Measurements from ENCODE around the gene AKAP10. TPM values are rescaled to one million over a fixed set of nuclear protein-coding genes. Genes with fewer than 3 reads are reported as not detected.
"Not testable (repeated sequence)": the region's sequence is repeated elsewhere in the genome, so short reads cannot be mapped to it uniquely, and the experiment has no call there.

Gene AKAP10
- total and polyA plus RNA-seq, 2 of the 4 experiments (the other 2 are of a cell fraction), result 12.7 to 18.6 TPM

DNA sequence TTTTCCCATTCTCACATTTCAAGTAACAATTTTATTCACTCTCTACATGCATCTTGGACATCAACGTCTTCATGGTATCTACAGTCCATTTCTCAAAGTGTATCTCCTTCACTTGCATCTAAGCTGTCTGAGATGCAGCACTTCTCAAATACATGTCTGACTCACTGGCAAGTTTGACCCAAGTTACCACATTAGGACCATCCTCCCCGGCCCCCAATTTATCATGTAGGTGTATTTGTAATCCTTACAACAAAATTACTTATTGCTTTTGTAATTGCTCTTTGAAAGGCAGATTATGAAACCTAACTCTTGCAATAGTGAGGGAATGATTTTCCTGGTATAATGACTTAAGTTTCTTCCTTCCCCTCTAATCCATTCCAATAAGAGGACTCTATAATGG lies 80.9 kb downstream of the AKAP10 start:
- H2BK15ac ChIP-seq (ENCODE audit: low read depth, low read length), result no peak overlapping the region
- WGBS, 2 experiments (ENCODE audit: extremely low coverage in 2 of 2, insufficient read length in 1 of 2), result no CpG with 5 or more reads among the region's 2 CpGs
- H3K4ac ChIP-seq (ENCODE audit: low read depth, low read length), result no peak overlapping the region
- H2BK20ac ChIP-seq (ENCODE audit: low read depth, low read length), result no peak overlapping the region
- no peak overlapping the region for H3K14ac ChIP-seq (replicated peaks; ENCODE audit: low read depth, low read length)
- no peak overlapping the region for H4K5ac ChIP-seq (ENCODE audit: low read depth, low read length)
- no peak overlapping the region for H4K8ac ChIP-seq (ENCODE audit: low read depth in 2 of 2, low read length in 2 of 2)
- no peaks in the 10 kb centered on the region for H3K27me3 ChIP-seq (ENCODE audit: control insufficient read depth, insufficient read depth, low read length)
- peaks cover 5% of the 10 kb centered on the region; the same call in 1 of the 2 replicates for H4K20me1 ChIP-seq (ENCODE audit: insufficient read depth, low read length)
- H3K36me3 ChIP-seq (ENCODE audit: control insufficient read depth, insufficient read depth, low read length), result peaks cover 4% of the 10 kb centered on the region; the same call in 1 of the 2 replicates
- H3K9ac ChIP-seq (ENCODE audit: low read depth, low read length), result no peak overlapping the region
- no peak overlapping the region for H2AK9ac ChIP-seq (replicated peaks; ENCODE audit: low read depth, low read length, poor library complexity)
- ChIA-PET POLR2A (ENCODE audit: unreplicated experiment) (no interaction called here), CTCF (no interaction called here)
- dilution Hi-C loops (cut with HindIII; ENCODE audit: low sequenced_read_pairs, unreplicated experiment), result no loop called here
- H2BK120ac ChIP-seq (ENCODE audit: low read depth, low read length), result no peak overlapping the region
- no peak overlapping the region for H4K91ac ChIP-seq (ENCODE audit: insufficient read depth, low read depth, low read length)
- no peak overlapping the region for H2AK5ac ChIP-seq (ENCODE audit: low read depth, low read length)
- H3K9me1 ChIP-seq (ENCODE audit: insufficient read depth, low read length), result peaks cover 14% of the 10 kb centered on the region
- no TSS peak for BruUV-seq (replicated peaks)
- H2BK5ac ChIP-seq (ENCODE audit: low read depth, low read length, poor library complexity, severe bottlenecking), result no peak overlapping the region
- no peak for TF ChIP-seq FOS (IDR thresholded peaks at IDR 0.05; ENCODE audit: low read depth, low read length)
- TF ChIP-seq RCOR1 (IDR thresholded peaks at IDR 0.05; ENCODE audit: insufficient replicate concordance, low read length), result no peak
- TF ChIP-seq ELK1 (IDR thresholded peaks at IDR 0.05; ENCODE audit: borderline replicate concordance, low read depth, low read length), result no peak
- no peak for TF ChIP-seq CHD1 (IDR thresholded peaks at IDR 0.05; ENCODE audit: low read depth, low read length)
- TF ChIP-seq, protein P1, sequence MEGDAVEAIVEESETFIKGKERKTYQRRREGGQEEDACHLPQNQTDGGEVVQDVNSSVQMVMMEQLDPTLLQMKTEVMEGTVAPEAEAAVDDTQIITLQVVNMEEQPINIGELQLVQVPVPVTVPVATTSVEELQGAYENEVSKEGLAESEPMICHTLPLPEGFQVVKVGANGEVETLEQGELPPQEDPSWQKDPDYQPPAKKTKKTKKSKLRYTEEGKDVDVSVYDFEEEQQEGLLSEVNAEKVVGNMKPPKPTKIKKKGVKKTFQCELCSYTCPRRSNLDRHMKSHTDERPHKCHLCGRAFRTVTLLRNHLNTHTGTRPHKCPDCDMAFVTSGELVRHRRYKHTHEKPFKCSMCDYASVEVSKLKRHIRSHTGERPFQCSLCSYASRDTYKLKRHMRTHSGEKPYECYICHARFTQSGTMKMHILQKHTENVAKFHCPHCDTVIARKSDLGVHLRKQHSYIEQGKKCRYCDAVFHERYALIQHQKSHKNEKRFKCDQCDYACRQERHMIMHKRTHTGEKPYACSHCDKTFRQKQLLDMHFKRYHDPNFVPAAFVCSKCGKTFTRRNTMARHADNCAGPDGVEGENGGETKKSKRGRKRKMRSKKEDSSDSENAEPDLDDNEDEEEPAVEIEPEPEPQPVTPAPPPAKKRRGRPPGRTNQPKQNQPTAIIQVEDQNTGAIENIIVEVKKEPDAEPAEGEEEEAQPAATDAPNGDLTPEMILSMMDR (conservative IDR thresholded peaks at IDR 0.05; ENCODE audit: low read depth, low read length), result no peak
- no peak for TF ChIP-seq MAFK (IDR thresholded peaks at IDR 0.05; ENCODE audit: low read depth, low read length)
- H3K27ac ChIP-seq (ENCODE audit: insufficient read depth, low read length), result no peak overlapping the region
- H3K79me1 ChIP-seq (ENCODE audit: low read depth in 1 of 2, low read length in 2 of 2), result 0 out of 4 replicates have a peak, but pooled peaks cover 0 to 12% of the 10 kb centered on the region in 2 experiments
- no peak overlapping the region for H3K23ac ChIP-seq (ENCODE audit: low read depth, low read length)
- in situ Hi-C loops (cut with MboI; ENCODE audit: low sequenced_read_pairs), result no loop called here
- ATAC-seq (ENCODE audit: low read depth) (no peak), DNase-seq (no peak)
- H2AFZ ChIP-seq (replicated peaks; ENCODE audit: low read length, poor library complexity), result no peak overlapping the region
- peaks cover 17% of the 10 kb centered on the region for H3K4me1 ChIP-seq (ENCODE audit: control insufficient read depth, insufficient read depth, low read length)
- intact Hi-C loops (cut with micrococcal nuclease), result no loop called here
- H3K4me2 ChIP-seq (ENCODE audit: low read depth, low read length), result no peak overlapping the region
- H3K4me3 ChIP-seq (ENCODE audit: insufficient read depth, low read depth, low read length), result no peak overlapping the region
- H3K9me3 ChIP-seq (ENCODE audit: control insufficient read depth, insufficient read depth, low read length), result no peaks in the 10 kb centered on the region
- H3K56ac ChIP-seq (ENCODE audit: extremely low read depth, insufficient read depth, low read length), result no peak overlapping the region
- no peak overlapping the region for H3K18ac ChIP-seq (ENCODE audit: low read depth, low read length)

GRCh38 chr17:19890554-19890953 lies 87.1 kb downstream of the AKAP10 start:
- whole genome bisulfite sequencing, 2 experiments (ENCODE audit: extremely low coverage in 2 of 2, insufficient read length in 1 of 2), result 91% methylated on average over 5 of the region's 5 CpGs; no CpG with 5 or more reads in 1 of the 2 experiments
- H3K14ac ChIP-seq (replicated peaks; ENCODE audit: low read depth, low read length); dilution Hi-C loops (cut with HindIII; ENCODE audit: low sequenced_read_pairs, unreplicated experiment); POLR2A ChIA-PET (ENCODE audit: unreplicated experiment); H3K4me2 ChIP-seq (ENCODE audit: low read depth, low read length); H3K4me3 ChIP-seq (ENCODE audit: insufficient read depth, low read depth, low read length); CTCF ChIA-PET; H2BK5ac ChIP-seq (ENCODE audit: low read depth, low read length, poor library complexity, severe bottlenecking); H4K5ac ChIP-seq (ENCODE audit: low read depth, low read length); H3K18ac ChIP-seq (ENCODE audit: low read depth, low read length); H3K23ac ChIP-seq (ENCODE audit: low read depth, low read length); in situ Hi-C loops (cut with MboI; ENCODE audit: low sequenced_read_pairs); H3K4me1 ChIP-seq (ENCODE audit: control insufficient read depth, insufficient read depth, low read length); H3K4ac ChIP-seq (ENCODE audit: low read depth, low read length); DNase-seq; H2BK120ac ChIP-seq (ENCODE audit: low read depth, low read length); H2BK15ac ChIP-seq (ENCODE audit: low read depth, low read length); H3K36me3 ChIP-seq (ENCODE audit: control insufficient read depth, insufficient read depth, low read length); H3K56ac ChIP-seq (ENCODE audit: extremely low read depth, insufficient read depth, low read length); H3K27me3 ChIP-seq (ENCODE audit: control insufficient read depth, insufficient read depth, low read length); H3K9me1 ChIP-seq (ENCODE audit: insufficient read depth, low read length); H4K91ac ChIP-seq (ENCODE audit: insufficient read depth, low read depth, low read length); H4K20me1 ChIP-seq (ENCODE audit: insufficient read depth, low read length); H2AK5ac ChIP-seq (ENCODE audit: low read depth, low read length); H2BK20ac ChIP-seq (ENCODE audit: low read depth, low read length); intact Hi-C loops (cut with micrococcal nuclease); H3K9ac ChIP-seq (ENCODE audit: low read depth, low read length); ATAC-seq (ENCODE audit: low read depth); H2AFZ ChIP-seq (replicated peaks; ENCODE audit: low read length, poor library complexity); BruUV-seq (replicated peaks); H3K9me3 ChIP-seq (ENCODE audit: control insufficient read depth, insufficient read depth, low read length); H3K27ac ChIP-seq (ENCODE audit: insufficient read depth, low read length); H3K79me1 ChIP-seq (ENCODE audit: low read depth in 1 of 2, low read length in 2 of 2); H4K8ac ChIP-seq (ENCODE audit: low read depth in 2 of 2, low read length in 2 of 2); H2AK9ac ChIP-seq (replicated peaks; ENCODE audit: low read depth, low read length, poor library complexity): not testable (repeated sequence)
